Right ventricle myocardium superior (tissue), 1 donor: ENCODE measurements around the gene PDGFC. TPM values are rescaled to one million over a fixed set of nuclear protein-coding genes. Genes with fewer than 3 reads are reported as not detected.

Experiments used
- ATAC-seq: fragments of 200-7000 bp; cut with Tn5 transposase; one replicate; pipeline ENCODE4 v1.9.1; 2020; ENCODE audit warnings: mild to moderate bottlenecking; ENCODE audit not compliant: poor library complexity
- DNase-seq: peaks from one replicate; pipeline ENCODE4 v3.0.0-alpha.2; 2020
- intact Hi-C: fragments of 100-400 bp; cut with DNase I; formaldehyde crosslinking; loops from one replicate; pipeline ENCODE4 v1.11.2; 2022
- total RNA-seq: library from RNA; stranded (reverse); fragmentation: NEBNext Ultra II Directional; extraction: Animal tissue kit (Norgen Biotek cat#: 25700); gene quantifications from one replicate; pipeline ENCODE4 v1.2.1, GENCODE V29; 2021
- donor health status: DM: no; HTN: yes; CAD: no; lungs with severe emphysema.

Gene PDGFC
- total RNA-seq, 1 donor from 2014 or later, result 14.9 TPM

DNA sequence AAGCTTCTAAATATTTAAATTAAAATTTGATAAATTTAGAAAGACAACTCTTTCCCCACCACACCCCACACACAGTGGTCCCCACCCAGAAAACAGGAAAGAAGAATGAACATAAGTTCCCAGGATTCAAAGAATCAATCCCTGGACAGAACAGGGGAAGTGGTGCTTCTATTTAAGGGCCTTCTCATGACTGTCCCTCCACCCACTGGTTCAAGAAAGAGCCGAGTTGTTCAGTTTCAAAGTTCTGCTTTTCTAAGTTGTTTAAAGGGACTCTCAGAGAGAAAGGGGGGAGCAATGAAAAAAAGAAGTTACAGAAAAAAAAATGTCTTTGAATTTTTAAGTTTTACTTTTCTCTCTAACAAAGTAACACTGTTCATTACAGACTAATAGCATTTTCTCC lies 195.8 kb downstream of the PDGFC start:
- DNase-seq (no peak), ATAC-seq (peak; percentile 47)
- intact Hi-C loops, result no loop called here

DNA sequence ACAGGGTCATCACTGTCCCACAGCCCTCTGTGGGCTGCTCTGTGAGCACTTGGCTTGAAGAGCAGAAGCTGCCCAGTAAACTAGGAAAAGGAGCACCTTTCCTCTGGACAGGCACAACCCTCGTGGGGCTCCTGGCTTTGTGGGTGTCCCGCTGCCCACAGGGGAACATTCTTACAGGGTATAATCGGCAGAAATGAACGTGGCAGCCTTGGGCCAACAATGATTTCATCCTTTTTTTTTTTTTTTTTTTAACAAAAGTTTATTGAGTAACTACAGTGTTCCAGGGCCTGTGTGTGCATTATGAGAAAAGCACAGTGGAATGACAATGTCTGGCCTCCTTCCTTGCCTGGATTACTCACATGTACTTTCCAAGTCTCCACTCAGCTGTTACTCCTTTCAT lies 197.2 kb downstream of the PDGFC start:
- peak; percentile 32 for ATAC-seq
- DNase-seq, result peak; percentile 38
- intact Hi-C loops, result no loop called here

DNA sequence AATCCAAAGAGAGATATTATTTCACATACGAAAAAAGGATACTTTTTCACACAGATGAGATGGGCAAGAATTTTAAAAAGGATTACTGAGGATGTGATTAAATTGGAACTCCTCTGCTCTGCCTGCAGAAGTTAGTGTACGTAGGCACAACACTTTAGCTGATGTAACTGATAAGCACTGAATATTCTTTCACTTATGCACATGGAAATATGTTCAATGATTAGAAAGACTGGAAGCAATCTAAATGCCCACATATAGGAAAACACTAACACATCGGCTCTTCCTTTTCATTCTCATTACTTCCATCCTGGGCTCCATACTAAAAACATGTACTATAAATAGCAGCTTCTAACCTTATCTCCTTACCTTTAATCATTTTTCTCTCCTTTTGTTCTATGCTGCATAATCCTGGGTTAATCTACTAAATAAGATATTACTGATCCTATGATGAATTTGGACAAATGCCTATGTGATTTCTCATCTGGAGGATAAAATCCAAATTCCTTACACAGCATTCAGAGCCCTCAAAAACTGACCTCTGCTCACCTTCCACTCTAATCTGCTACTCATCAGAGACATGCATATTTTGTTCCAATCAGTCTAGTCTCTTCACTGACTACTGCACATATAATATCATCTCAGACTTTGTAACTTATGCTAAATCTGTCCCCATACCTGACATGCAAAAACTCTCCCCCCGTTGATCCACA lies 197.8 kb downstream of the PDGFC start:
- ATAC-seq (no peak), DNase-seq (no peak)
- intact Hi-C loops, result no loop called here

DNA sequence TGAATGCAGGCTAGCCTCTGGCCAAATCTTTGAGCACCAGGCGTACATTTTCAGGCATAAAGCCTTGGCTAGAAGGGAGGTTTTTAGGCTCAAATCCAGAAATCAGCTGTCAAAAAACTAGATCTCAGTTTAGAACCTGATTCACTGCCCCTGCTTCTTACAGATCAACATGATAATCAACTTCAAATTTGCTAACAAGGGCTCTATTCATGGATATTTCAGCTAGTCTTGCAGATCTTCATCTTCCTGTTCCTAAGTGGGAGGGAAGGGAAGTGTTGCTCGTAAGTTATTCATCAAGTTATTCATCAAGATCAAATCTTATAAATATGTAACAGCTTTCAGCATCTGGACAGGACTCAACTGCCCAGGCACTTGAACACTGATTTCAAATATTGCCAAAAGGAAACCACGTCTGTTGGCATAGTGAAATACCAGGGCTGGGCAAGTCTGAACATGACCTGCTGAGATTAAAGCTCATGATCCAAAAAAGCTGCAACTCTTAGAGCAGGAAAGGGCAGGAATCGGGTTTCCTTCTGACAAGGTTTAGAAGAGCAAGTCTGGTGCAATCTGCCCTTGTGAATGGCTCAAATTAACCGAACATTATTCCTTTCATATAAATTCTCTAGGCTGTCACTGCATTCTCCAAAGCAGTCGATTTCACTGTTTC lies 200.3 kb downstream of the PDGFC start:
- ATAC-seq (peak; percentile 65), DNase-seq (no peak)
- intact Hi-C loops, result no loop called here

DNA sequence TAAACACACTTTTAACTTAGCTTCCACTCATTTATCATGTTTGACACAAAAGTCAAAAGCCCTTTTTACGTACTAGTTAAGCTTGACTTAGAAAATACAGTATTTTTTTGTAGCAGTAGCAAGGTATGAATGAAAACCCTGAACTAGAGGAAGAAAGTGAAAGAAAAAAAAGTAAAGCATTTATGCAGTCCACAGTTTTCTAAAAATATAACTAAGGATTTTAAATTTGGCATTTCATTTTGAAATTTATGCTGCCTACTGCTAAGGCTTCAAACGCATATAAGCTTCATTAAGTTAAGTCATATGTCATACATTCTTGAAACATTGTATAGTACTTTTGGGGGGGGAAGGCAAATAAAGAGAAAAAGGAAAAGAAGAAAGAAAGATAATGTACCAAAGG lies 201.5 kb downstream of the PDGFC start:
- intact Hi-C loops, result no loop called here
- DNase-seq, result no peak
- no peak for ATAC-seq

DNA sequence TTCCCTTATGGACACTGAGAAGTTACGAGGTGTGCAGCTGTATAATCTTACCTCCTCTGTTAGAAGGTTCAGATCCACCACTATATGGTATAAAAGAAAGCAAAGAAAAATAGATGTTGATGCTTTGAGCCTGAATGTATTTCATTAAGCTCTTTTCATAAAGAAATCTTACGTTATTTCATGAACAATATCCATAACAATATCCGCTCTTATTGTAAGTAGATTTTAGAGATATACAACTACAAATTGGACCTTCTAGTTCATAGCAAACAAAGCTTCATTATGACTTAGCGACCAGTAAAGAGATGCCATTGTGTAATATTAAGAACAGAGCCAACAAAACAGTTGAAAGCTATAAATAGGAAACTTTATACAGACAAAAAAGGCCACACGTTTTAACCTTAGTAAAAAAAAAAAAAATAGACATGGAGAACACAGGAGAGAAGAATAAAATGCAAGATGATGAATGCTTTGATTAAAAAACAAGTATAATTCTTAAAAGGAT lies 203.6 kb downstream of the PDGFC start:
- no peak for ATAC-seq
- DNase-seq, result no peak
- intact Hi-C loops, result no loop called here

DNA sequence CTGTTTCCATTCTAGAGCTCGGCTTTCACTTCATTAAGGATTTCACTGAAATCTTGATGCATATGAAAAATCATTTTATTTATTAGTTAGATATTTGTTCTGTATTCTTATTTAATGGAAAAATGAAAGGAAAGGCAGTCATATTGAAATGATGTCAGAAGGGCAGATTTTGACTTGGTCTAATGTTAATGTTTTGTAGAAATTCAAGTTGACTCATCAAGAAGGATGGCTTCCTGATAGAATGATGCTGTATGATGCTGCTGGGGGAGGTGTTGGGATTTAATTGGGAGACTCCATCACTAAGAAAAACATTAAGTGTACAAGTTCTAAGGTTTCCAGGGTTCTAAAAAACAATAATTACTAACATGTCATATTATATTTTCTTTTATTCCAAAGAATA lies 204.8 kb downstream of the PDGFC start:
- ATAC-seq, result no peak
- DNase-seq, result no peak
- intact Hi-C loops, result no loop called here

DNA sequence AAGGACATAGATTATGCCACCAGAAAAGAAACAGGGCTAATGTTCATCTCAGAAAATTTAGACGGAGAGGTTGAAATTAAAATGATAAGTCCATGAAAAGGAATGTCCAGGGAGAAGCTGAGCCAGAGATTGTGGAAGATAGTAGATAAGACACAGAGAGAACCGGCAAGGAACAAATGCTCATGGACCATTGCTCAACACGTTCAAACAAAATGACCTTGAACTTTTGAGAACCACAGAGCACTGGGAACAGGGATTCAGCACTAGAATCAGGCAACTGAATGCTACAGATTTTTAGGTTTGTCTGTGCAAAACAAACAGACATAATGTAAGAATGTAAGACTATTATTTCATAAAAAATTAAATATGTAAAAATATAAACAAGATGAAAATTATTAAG lies 206.3 kb downstream of the PDGFC start:
- ATAC-seq, result no peak
- no peak for DNase-seq
- intact Hi-C loops, result no loop called here

DNA sequence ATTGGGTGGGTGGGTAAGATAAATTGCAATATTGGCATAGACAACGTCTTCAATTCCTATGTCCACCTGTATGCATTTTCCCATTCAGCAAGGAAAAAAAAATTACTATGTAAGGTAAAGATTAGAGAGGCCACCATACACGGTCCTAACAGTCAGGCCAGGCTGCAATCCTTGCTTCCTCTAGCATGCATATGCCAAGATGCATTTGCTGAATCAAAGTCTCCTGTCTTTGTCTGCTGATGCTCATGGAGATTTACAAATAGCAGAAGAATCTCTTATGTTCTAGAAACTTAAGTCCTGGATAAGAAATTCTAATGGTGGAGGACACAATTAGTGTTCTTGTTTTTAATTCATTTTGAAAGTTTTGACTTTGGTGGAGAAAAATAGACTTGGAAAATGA lies 206.8 kb downstream of the PDGFC start:
- no peak for DNase-seq
- no peak for ATAC-seq
- intact Hi-C loops, result no loop called here

DNA sequence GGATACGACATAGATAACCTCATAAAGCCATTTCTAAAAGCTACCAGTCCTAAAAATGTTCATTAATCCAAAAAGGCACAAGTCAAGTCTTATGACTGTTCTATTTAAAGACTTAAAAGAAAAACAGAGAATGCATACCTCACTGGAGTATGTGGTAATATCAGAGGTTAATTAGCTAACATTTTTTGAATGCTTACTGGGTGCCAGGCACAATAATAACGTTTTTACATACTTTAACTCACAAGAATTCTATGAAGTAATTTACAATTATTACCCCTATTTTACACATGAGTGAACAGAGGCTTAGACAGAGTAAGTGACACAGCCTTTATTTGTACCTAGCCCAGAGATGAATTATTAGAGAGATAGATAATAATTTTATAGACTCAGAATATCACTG lies 207.5 kb downstream of the PDGFC start:
- intact Hi-C loops, result no loop called here
- ATAC-seq (peak; percentile 34), DNase-seq (no peak)

DNA sequence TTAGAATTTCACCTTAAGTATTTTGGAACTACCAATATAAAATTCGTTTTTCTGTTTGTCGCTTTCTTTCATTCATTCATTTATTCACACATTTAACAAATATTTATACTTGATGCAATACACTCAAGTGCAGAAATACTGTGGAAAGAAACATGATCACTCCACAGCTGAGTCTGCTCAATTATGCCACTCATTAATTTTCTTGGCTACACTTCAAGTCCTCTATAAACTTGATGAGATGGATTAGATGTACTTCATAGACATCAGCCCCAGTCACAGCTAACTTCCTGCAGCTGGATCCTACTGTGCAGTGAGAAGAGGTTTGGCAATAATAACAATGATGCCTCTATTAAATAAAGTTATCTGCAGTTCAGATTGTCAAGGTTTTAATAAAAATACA lies 208.1 kb downstream of the PDGFC start:
- intact Hi-C loops, result no loop called here
- DNase-seq (no peak), ATAC-seq (peak; percentile 22)

DNA sequence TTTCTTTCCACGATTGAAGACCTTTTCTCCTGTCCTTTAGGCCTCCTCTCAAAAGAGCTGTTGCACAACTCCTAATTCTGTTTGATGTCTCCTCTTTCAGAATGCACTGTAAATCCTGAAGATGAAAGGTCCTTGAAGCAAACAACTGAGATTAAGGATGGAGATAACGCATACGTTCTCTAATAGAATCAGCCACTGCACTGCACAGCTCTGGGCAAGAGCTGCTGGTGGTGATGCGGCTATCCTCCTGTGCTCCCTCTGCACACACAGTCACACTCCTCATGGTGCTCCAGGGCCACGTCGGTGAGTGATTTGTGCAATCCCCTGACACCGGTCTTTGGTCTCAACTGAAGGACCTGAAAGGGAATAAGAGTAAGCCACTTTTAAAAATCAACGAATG lies 208.7 kb downstream of the PDGFC start:
- ATAC-seq, result no peak
- intact Hi-C loops, result no loop called here
- DNase-seq, result no peak

DNA sequence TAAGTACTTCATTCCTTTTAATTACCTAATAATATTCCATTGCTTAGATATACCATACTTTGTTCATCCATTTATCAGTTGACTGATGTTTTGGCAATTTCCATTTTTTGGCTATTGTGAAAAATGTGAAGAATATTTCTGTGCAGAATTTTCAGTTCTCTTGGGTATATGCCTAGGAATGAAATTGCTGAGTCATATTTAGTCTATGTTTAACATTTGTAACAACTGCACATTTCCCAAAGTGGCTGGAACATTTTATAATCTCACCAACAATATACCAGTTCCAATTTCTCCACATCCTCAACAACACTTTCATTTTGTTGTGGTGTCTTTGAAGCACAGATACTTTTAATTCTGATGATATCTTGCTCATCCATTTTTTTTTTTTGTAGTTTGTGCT lies 215.5 kb downstream of the PDGFC start:
- no peak for ATAC-seq
- DNase-seq, result no peak
- intact Hi-C loops, result no loop called here

DNA sequence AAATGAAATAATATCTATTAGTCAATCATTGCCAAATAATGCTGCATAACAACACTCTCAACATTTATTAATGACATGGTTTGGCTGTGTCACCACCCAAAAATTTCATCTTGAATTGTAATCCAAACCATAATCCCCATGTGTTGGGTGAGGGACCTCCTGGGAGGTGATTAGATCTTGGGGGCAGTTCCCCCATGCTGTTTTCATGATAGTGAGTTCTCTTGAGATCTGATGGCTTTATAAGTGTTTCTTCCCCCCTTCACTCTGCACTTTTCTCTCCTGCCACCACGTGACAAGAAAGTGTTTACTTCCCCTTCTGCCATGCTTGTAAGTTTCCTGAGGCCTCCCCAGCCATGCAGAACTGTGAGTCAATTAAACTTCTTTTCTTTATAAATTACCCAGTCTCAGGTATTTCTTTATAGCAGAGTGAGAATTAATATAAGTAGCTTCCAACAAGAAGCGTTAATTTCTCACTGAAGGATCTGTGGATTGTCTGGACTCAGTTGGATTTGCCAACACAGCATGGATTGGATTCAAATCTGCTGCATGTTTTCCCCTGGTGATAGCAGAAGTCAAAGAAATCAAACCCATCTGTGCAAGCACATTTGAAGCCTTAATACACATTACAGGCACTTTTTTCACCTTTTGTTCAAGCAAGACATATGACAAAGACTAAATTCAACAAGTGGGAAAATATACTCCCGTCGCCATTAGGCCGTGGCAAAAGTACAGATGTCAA lies 216.6 kb downstream of the PDGFC start:
- no peak for ATAC-seq
- DNase-seq, result no peak
- intact Hi-C loops, result no loop called here

DNA sequence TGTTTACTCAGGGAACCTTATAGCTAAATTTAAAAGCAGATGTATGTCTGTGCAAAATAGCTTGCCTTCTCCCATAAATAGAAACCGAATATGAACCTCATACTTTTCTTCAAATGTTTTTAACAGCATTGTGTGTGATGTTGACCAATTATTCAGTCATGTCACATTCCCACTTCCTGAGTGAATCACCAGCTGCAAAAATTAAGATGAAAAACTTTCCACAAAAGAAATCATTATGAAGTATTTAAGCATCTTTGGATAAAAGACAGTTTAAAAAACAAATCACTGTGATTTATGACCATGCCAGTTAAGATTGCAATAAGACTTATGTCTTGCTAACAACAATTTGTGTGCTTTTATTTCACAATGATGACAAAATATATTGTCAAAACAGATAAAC lies 220.1 kb downstream of the PDGFC start:
- intact Hi-C loops, result no loop called here
- no peak for ATAC-seq

DNA sequence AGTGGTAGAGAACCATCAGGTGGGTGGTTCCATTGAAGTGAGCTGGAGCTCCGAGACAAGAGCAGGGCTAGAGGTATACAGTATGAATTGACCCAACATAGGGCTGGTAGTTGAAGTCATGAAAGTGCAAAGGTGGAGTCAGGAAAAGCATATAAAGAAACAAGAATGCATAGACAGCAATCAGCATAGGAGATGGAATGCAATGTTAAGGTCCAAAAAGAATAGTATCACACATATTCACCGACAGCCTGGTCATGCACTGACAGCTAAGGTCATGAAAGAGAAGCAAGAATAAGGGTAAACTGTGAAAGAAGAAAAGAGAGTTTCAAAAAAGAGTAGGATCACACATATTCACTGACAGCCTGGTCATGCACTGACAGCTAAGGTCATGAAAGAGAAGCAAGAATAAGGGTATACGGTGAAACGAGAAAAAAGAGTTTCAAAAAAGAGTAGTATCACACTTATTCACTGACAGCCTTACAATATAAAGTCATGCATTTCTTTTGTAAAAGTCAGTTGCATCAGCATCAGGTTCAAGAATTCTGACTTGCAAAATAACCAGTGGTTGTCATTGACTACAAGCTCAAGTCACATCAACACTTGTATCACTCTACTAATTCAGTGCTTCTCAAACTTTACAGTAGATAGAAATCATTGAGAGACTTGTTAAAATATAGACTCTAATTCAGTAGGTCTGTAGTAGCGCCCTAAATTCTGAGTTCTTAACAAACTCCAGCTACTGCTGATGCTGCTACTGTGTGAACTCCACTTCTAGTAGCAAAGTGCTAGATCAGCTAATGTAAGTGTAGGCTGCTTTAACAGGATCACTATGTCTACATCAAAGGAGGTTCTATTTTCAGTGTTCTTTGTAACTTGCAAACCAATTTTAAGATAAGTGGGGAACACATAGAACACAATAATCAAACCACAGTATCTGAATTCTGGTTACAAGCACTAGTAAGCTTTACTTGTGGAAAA lies 221.9 kb downstream of the PDGFC start:
- intact Hi-C loops, result no loop called here
- ATAC-seq (no peak), DNase-seq (no peak)

More for the DNA sequence above, 220.1 kb downstream of the PDGFC start:
- no peak for DNase-seq

DNA sequence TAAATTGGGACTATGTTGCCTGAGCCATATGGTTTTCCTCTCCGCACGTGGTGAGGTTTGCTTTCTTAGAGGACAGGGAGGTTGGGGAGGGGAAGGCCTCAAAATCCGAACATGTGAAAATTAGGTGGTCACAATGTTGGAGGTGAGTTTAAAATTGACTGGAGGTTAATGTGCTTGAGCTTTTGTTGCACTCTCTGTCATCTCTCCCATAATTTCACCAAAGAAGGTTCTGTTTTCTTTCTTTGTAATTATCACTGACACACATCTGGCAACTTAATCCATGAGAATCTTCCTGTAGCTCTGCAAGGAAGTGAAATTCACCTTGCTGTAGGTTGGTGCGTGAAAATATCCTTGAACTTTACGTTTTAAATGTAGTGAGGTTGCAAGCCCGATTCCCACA lies 225.5 kb downstream of the PDGFC start:
- no peak for ATAC-seq
- intact Hi-C loops, result no loop called here
- DNase-seq, result no peak

DNA sequence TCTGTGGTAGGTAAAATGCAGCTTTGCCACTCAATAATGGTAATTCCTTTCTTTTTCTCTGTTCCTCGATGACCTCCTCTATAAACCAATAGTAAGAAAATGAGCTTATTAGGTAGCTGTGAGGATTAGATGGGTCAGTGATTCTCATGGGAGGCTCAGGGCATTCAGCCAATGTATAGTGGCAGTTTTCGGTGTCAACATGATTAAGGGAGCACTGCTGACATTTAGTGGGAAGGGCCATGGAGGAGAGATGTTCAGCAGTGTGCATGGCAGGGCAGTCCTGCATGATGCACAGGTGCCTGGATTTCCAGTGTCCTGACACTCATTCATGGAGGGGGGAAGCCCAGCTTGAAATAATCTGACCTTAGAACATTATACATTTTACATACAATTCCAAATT lies 232.8 kb downstream of the PDGFC start:
- intact Hi-C loops, result no loop called here
- DNase-seq, result no peak
- ATAC-seq, result no peak
